Body of pancreas (tissue), 4 donors: ENCODE measurements around the gene MYOM1.

Source experiments
- CTCF ChIP-seq, 7 experiments: fragments of 450-650 bp in 4 of 7; fragments of 200-600 bp in 3 of 7; sonication (generic) in 3 of 7; IDR thresholded peaks; one replicate each; pipeline ENCODE4 v1.5.1; 2016 to 2019; ENCODE audit warnings: antibody characterized with exemption in 7 of 7
- POLR2A ChIP-seq, 3 donors: fragments of 450-650 bp; IDR thresholded peaks; one replicate each; pipeline ENCODE4 v1.6.1; 2016; ENCODE audit warnings: antibody characterized with exemption in 3 of 3, mild to moderate bottlenecking in 2 of 3

GRCh38 chr18:3032721-3033120 is 187.0 kb downstream of the MYOM1 start:
- TF ChIP-seq CTCF (IDR thresholded peaks at IDR 0.05) (no peak), POLR2A (IDR thresholded peaks at IDR 0.05) (no peak)
